ENCODE data around the gene MASTL.

GRCh38 chr10:27190508-27190907 is 35.4 kb downstream of the MASTL start:
- TF ChIP-seq CTCF (IDR thresholded peaks at IDR 0.05) (no peak), POLR2AphosphoS5 (IDR thresholded peaks at IDR 0.05) (no peak)

All from prostate gland (tissue), 2 donors.